Ammon's horn (tissue), 1 donor: ENCODE data around the gene ARPC1B.
"Not testable (repeated sequence)": the region's sequence is repeated elsewhere in the genome, so short reads cannot be mapped to it uniquely, and the experiment has no call there.

Experiments used
- DNase-seq: peaks from one replicate; pipeline ENCODE4 v3.0.0-alpha.2; 2016; ENCODE audit warnings: low spot score

ARPC1B gene

GRCh38 chr7:99374111-99375064 lies at the start of gene ARPC1B:
ARPC1B (plus strand) TSS chr7:99374730; CDS start chr7:99385715, 10,985 bp downstream.
- peak; percentile 50 for DNase-seq

GRCh38 chr7:99325001-99325493 lies 49.5 kb upstream of the ARPC1B start:
- DNase-seq = no peak

GRCh38 chr7:99325592-99326407 lies 48.7 kb upstream of the ARPC1B start, which contains the start of gene ARPC1A:
ARPC1A (plus strand) TSS chr7:99325898; CDS start chr7:99333354, 7,456 bp downstream.
- DNase-seq = peak; percentile 87

GRCh38 chr7:99326408-99326782 lies 48.1 kb upstream of the ARPC1B start:
- no peak for DNase-seq

GRCh38 chr7:99330314-99330961 lies 44.1 kb upstream of the ARPC1B start:
- DNase-seq = not testable (repeated sequence)

- DNase-seq = no peak
These were observed 43.5 kb upstream of the ARPC1B start for GRCh38 chr7:99331002-99331401.

- no peak for DNase-seq
These were observed 34.9 kb upstream of the ARPC1B start for GRCh38 chr7:99339595-99339994.

GRCh38 chr7:99340659-99341058 lies 33.9 kb upstream of the ARPC1B start:
- DNase-seq = no peak

GRCh38 chr7:99344061-99344647 lies 30.4 kb upstream of the ARPC1B start:
- no peak for DNase-seq

GRCh38 chr7:99350641-99351040 lies 23.9 kb upstream of the ARPC1B start:
- DNase-seq = not testable (repeated sequence)

- DNase-seq = no peak
These were observed 22.3 kb upstream of the ARPC1B start for GRCh38 chr7:99352247-99352646.

- no peak for DNase-seq
These were observed 19.4 kb upstream of the ARPC1B start for GRCh38 chr7:99355098-99355497.

GRCh38 chr7:99357701-99358490 lies 16.6 kb upstream of the ARPC1B start:
- peak; percentile 76 for DNase-seq

- DNase-seq = not testable (repeated sequence)
These were observed 16.0 kb upstream of the ARPC1B start for GRCh38 chr7:99358521-99358920.

- DNase-seq = no peak
These were observed 14.9 kb upstream of the ARPC1B start for GRCh38 chr7:99359465-99360154.

GRCh38 chr7:99362801-99363200 lies 11.7 kb upstream of the ARPC1B start:
- no peak for DNase-seq

GRCh38 chr7:99363286-99363685 lies 11.2 kb upstream of the ARPC1B start:
- DNase-seq = no peak

- no peak for DNase-seq
These were observed 9.0 kb upstream of the ARPC1B start for GRCh38 chr7:99365318-99366141.

GRCh38 chr7:99366646-99367045 lies 7.9 kb upstream of the ARPC1B start:
- no peak for DNase-seq
